Mesenchymal stem cell (in vitro differentiated cells and primary cell): ENCODE data around the gene KRTCAP2.

Source experiments
- DNase-seq: peaks from one replicate; pipeline ENCODE4 v3.0.0-alpha.2; 2013
- H2AFZ ChIP-seq: one replicate; pipeline ENCODE4 v1.6.1; 2013; ENCODE audit warnings: low read depth, mild to moderate bottlenecking, control low read depth, inconsistent platforms, low read length, moderate library complexity
- H2AK5ac ChIP-seq: 2 replicates; pipeline ENCODE4 v1.6.1; 2013; ENCODE audit warnings: low read length, moderate library complexity, mild to moderate bottlenecking, inconsistent platforms; ENCODE audit not compliant: severe bottlenecking
- H2BK120ac ChIP-seq: one replicate; pipeline ENCODE4 v1.6.1; 2013; ENCODE audit warnings: low read depth, mild to moderate bottlenecking, inconsistent platforms, low read length, moderate library complexity
- H2BK12ac ChIP-seq, 2 experiments: one replicate each; pipeline ENCODE4 v1.6.1; 2013; ENCODE audit warnings: inconsistent platforms in 2 of 2, low read length in 2 of 2, mild to moderate bottlenecking in 2 of 2, moderate library complexity in 2 of 2, control low read depth in 1 of 2
- H2BK15ac ChIP-seq: one replicate; pipeline ENCODE4 v1.6.1; 2013; ENCODE audit warnings: mild to moderate bottlenecking, low read depth, inconsistent platforms; ENCODE audit not compliant: poor library complexity, severe bottlenecking
- H2BK5ac ChIP-seq: 2 replicates; pipeline ENCODE4 v1.6.1; 2013; ENCODE audit warnings: low read depth, mild to moderate bottlenecking, low read length, control low read depth, inconsistent platforms; ENCODE audit not compliant: poor library complexity, severe bottlenecking
- H3K14ac ChIP-seq, 2 experiments: one replicate each; pipeline ENCODE4 v1.6.1; 2013; ENCODE audit warnings: inconsistent platforms in 2 of 2, low read length in 2 of 2, control low read depth in 1 of 2, mild to moderate bottlenecking in 1 of 2, moderate library complexity in 1 of 2
- H3K18ac ChIP-seq, 2 experiments: one replicate each; pipeline ENCODE4 v1.6.1; 2013; ENCODE audit warnings: inconsistent platforms in 2 of 2, low read length in 2 of 2, control low read depth in 1 of 2, low read depth in 1 of 2, mild to moderate bottlenecking in 1 of 2
- H3K23ac ChIP-seq, 2 experiments: one replicate each; pipeline ENCODE4 v1.6.1; 2013; ENCODE audit warnings: inconsistent platforms in 2 of 2, low read length in 2 of 2, mild to moderate bottlenecking in 2 of 2, moderate library complexity in 2 of 2, control low read depth in 1 of 2
- H3K27ac ChIP-seq: 2 replicates; pipeline ENCODE4 v1.5.1; 2013; ENCODE audit warnings: mild to moderate bottlenecking, moderate library complexity, low read length, control low read depth, inconsistent platforms; ENCODE audit not compliant: poor library complexity, severe bottlenecking
- H3K27me3 ChIP-seq, 2 experiments: 2 replicates each; pipeline versions ENCODE4 v1.6.1 to v1.7.0; 2013; ENCODE audit warnings: low read length in 2 of 2, mild to moderate bottlenecking in 2 of 2, moderate library complexity in 2 of 2, control low read depth in 1 of 2, inconsistent platforms in 1 of 2; ENCODE audit not compliant: control insufficient read depth in 1 of 2, insufficient read depth in 1 of 2
- H3K36me3 ChIP-seq, 2 experiments: 2 replicates each; pipeline versions ENCODE4 v1.6.1 to v1.7.0; 2013; ENCODE audit warnings: low read length in 2 of 2, control low read depth in 1 of 2, inconsistent platforms in 1 of 2, low read depth in 1 of 2, mild to moderate bottlenecking in 1 of 2; ENCODE audit not compliant: insufficient read depth in 2 of 2, control insufficient read depth in 1 of 2
- H3K4ac ChIP-seq, 2 experiments: one replicate each; pipeline ENCODE4 v1.6.1; 2013; ENCODE audit warnings: inconsistent platforms in 2 of 2, low read length in 2 of 2, mild to moderate bottlenecking in 2 of 2, moderate library complexity in 2 of 2, control low read depth in 1 of 2, low read depth in 1 of 2
- H3K4me1 ChIP-seq: 2 replicates; pipeline ENCODE4 v1.6.1; 2013; ENCODE audit warnings: low read depth, low read length, control low read depth; ENCODE audit not compliant: control insufficient read depth, insufficient read depth
- H3K4me2 ChIP-seq: 2 replicates; pipeline ENCODE4 v1.6.1; 2013; ENCODE audit warnings: low read length, mild to moderate bottlenecking, inconsistent platforms; ENCODE audit not compliant: poor library complexity, severe bottlenecking
- H3K4me3 ChIP-seq, 2 experiments: 2 replicates each; pipeline versions ENCODE4 v1.5.1 to v1.7.0; 2013; ENCODE audit warnings: low read length in 2 of 2, mild to moderate bottlenecking in 2 of 2, control low read depth in 1 of 2, low read depth in 1 of 2; ENCODE audit not compliant: insufficient read depth in 1 of 2
- H3K79me1 ChIP-seq: replicated peaks from 2 replicates; pipeline ENCODE4 v1.6.1; 2013; ENCODE audit warnings: mild to moderate bottlenecking, control low read depth, low read length, inconsistent platforms; ENCODE audit not compliant: poor library complexity, severe bottlenecking
- H3K9ac ChIP-seq: 2 replicates; pipeline ENCODE4 v1.7.0; 2013; ENCODE audit warnings: mild to moderate bottlenecking, low read length, moderate library complexity
- H3K9me3 ChIP-seq: 2 replicates; pipeline ENCODE4 v1.7.0; 2013; ENCODE audit warnings: mild to moderate bottlenecking, low read length; ENCODE audit not compliant: control insufficient read depth
- H4K8ac ChIP-seq: one replicate; pipeline ENCODE4 v1.6.1; 2013; ENCODE audit warnings: inconsistent platforms, mild to moderate bottlenecking, low read length, moderate library complexity
- H4K91ac ChIP-seq: one replicate; pipeline ENCODE4 v1.6.1; 2013; ENCODE audit warnings: mild to moderate bottlenecking, low read length, inconsistent platforms
- WGBS: methylation state at CpG from one replicate; pipeline ENCODE4 v1.1.7; 2013; ENCODE audit warnings: mixed read lengths; 5-methylcytosine and 5-hydroxymethylcytosine counted together

Gene KRTCAP2

DNA sequence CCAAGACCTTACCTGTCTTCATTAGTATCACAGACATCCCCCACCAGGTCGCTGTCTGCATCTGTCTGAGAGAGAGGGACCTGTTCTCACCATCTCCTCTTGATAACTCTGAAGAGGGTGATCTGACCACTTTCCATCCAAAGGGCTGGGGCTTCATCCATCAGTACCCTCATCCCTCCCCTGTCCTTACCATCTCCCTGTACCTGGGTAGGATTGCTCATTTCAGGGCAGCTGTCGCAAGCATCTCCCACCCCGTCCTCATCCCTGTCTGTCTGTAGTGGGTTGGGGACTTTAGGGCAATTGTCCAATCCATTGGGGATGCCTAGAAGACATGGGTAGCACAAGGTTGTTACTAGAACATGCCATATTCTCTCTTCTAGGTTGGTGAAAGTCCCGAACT lies 26.7 kb upstream of the KRTCAP2 start:
- Histone ChIP-seq H3K27ac (no peak overlapping the region), H2BK12ac (no peak overlapping the region), H3K4me1 (peaks cover 13% of the 10 kb centered on the region), H3K9me3 (no peaks in the 10 kb centered on the region), H3K4ac (no peak overlapping the region), H3K4me2 (no peak overlapping the region), H2BK5ac (no peak overlapping the region), H3K9ac (no peak overlapping the region), H3K18ac (no peak overlapping the region), H4K91ac (no peak overlapping the region), H3K79me1 (peaks cover 14% of the 10 kb centered on the region), H3K36me3 (peaks cover 55 to 70% of the 10 kb centered on the region in 2 experiments), H3K4me3 (no peak overlapping the region), H3K23ac (no peak overlapping the region), H4K8ac (no peak overlapping the region), H2BK15ac (no peak overlapping the region), H2AK5ac (no peak overlapping the region), H3K14ac (no peak overlapping the region), H3K27me3 (no peaks in the 10 kb centered on the region), H2AFZ (no peak overlapping the region), H2BK120ac (no peak overlapping the region)
- WGBS: 95% methylated on average over 4 of the region's 4 CpGs
- no peak for DNase-seq

DNA sequence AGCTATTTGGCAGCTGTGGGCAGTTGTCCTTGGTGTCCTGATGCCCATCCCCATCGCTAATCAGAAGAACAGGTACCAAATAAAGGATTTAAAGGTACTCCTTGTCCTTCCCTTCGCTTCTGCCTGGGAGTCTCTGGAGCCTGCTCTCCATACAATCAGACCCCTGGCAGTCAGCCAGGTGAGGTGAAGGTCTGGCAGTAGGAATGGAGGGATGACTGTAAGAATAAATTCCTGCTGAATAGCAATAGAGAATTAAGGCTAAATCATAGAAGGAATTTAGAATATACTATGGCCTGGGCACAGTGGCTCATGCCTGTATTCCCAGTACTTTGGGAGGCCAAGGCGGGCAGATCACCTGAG lies 25.4 kb upstream of the KRTCAP2 start:
- Histone ChIP-seq H3K4me2 (no peak overlapping the region), H3K4me1 (peaks cover 21% of the 10 kb centered on the region), H3K23ac (no peak overlapping the region), H3K18ac (no peak overlapping the region), H3K14ac (no peak overlapping the region), H3K36me3 (peaks cover 54 to 66% of the 10 kb centered on the region in 2 experiments), H2BK12ac (no peak overlapping the region), H3K79me1 (peaks cover 12% of the 10 kb centered on the region), H3K4me3 (no peak overlapping the region), H2BK120ac (no peak overlapping the region), H3K9ac (no peak overlapping the region), H2BK15ac (no peak overlapping the region), H3K4ac (no peak overlapping the region), H2AK5ac (no peak overlapping the region), H4K91ac (no peak overlapping the region), H3K27ac (no peak overlapping the region), H3K27me3 (no peaks in the 10 kb centered on the region), H2AFZ (no peak overlapping the region), H4K8ac (no peak overlapping the region), H3K9me3 (no peaks in the 10 kb centered on the region), H2BK5ac (no peak overlapping the region)
- 100% methylated on average over 3 of the region's 3 CpGs for WGBS
- no peak for DNase-seq

DNA sequence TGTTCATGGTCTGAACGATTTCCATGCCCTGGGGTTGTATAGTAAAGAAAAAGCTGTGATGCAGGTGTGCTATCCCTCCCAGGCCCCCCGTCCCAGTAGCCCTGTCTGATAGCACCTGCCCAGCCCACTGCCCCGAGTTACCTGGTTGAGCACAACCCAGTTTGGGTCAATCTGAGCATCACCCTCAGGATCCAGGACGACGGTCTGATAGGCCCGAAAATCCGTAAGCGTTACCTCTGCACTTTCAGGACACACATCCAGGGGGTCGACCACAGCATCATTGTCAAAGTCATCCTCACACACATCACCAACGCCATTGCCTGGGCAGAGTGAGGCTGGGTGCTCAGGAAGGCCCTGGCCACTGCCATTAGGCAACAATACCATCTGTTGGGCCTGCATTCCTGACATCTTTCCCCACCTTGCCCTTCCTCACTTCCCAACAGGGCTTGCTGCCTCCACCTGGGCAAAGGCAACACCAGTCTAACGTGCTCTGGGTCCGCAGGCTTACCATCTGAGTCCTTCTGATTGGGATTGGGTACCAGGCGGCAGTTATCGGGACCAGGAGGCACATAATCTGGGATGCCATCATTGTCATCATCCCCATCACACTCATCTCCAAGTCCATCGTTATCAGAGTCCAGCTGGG lies 24.9 kb upstream of the KRTCAP2 start:
- no peak overlapping the region for H3K18ac ChIP-seq
- WGBS: 98% methylated on average over 15 of the region's 15 CpGs

DNA sequence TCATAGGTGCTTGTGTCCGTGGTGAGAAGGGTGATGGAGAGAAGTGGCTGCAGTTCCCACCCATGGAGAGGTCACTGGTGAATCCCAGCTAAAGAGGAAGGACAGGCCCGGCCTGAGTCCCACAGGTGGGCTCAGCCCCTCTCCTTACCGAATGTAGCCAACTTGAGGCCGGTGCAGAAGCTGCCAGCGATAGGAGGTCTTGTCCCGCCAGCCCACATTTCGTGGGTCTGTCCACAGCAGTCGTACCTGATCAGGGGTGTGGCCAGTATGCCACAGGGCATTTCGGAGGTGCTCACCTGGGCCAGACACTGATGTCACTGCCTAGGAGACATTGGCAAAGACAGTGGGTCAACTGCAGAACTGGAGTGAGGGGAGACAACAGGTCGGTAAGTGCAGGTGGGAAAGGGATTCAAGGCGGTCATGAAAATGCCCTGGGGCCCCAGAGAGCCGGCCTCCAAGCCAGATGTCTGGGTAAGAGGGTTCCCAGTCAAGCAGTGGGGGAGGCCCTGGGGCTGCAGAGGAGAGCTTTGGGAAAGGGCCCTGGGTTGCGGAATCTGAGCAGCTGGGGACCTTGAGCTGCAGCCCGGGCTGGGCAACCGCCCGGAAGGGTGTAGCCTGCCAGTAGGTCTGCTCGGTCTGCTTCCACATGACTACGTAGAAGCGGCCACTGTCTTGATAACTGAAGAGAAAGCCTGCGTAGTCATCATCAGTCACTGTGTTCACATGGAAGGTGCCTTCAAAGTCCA lies 24.0 kb upstream of the KRTCAP2 start:
- H3K4me3 ChIP-seq: no peak overlapping the region
- no peak overlapping the region for H2AK5ac ChIP-seq
- no peak overlapping the region for H2BK120ac ChIP-seq
- H2BK5ac ChIP-seq: no peak overlapping the region
- H3K9me3 ChIP-seq: no peaks in the 10 kb centered on the region
- no peak for DNase-seq
- H3K23ac ChIP-seq: no peak overlapping the region
- WGBS: 94% methylated on average over 20 of the region's 20 CpGs
- peak overlapping the region; percentile 19 for H2BK15ac ChIP-seq
- H3K27ac ChIP-seq: no peak overlapping the region
- peaks cover 11% of the 10 kb centered on the region for H3K79me1 ChIP-seq
- H3K14ac ChIP-seq: no peak overlapping the region
- peak overlapping the region; percentile 10 for H4K91ac ChIP-seq
- no peak overlapping the region for H3K4me2 ChIP-seq
- no peak overlapping the region for H3K9ac ChIP-seq
- no peak overlapping the region for H3K18ac ChIP-seq
- H3K27me3 ChIP-seq: no peaks in the 10 kb centered on the region
- peaks cover 29% of the 10 kb centered on the region for H3K4me1 ChIP-seq
- H2AFZ ChIP-seq: no peak overlapping the region
- no peak overlapping the region for H4K8ac ChIP-seq
- H3K36me3 ChIP-seq: peaks cover 42 to 55% of the 10 kb centered on the region in 2 experiments
- no peak overlapping the region for H2BK12ac ChIP-seq
- H3K4ac ChIP-seq: no peak overlapping the region

More for the DNA sequence above, 24.9 kb upstream of the KRTCAP2 start:
- Histone ChIP-seq H2BK15ac (no peak overlapping the region), H3K4ac (no peak overlapping the region), H3K4me2 (no peak overlapping the region), H3K4me3 (no peak overlapping the region), H3K4me1 (peaks cover 24% of the 10 kb centered on the region), H2BK12ac (no peak overlapping the region), H2BK120ac (no peak overlapping the region), H3K36me3 (peaks cover 51 to 63% of the 10 kb centered on the region in 2 experiments), H3K79me1 (peaks cover 12% of the 10 kb centered on the region), H3K9me3 (no peaks in the 10 kb centered on the region), H3K27me3 (no peaks in the 10 kb centered on the region), H2BK5ac (no peak overlapping the region), H3K27ac (no peak overlapping the region), H4K8ac (no peak overlapping the region), H3K23ac (no peak overlapping the region), H2AK5ac (no peak overlapping the region), H3K14ac (no peak overlapping the region), H3K9ac (no peak overlapping the region), H2AFZ (no peak overlapping the region), H4K91ac (no peak overlapping the region)
- no peak for DNase-seq
